ENCODE data around the gene PXDC1.

Gene PXDC1

GRCh38 chr6:3726421-3726820 is 25.1 kb downstream of the PXDC1 start:
- TF ChIP-seq CTCF (IDR thresholded peaks at IDR 0.05; ENCODE audit: insufficient read depth, low read depth, low read length, missing control alignments) = no peak
- peak; percentile 55 for DNase-seq (ENCODE audit: low read depth)
- H3K4me3 ChIP-seq (ENCODE audit: low read depth, low read length) = no peak overlapping the region

GRCh38 chr6:3725145-3726047 is 26.1 kb downstream of the PXDC1 start:
- no peak overlapping the region for H3K4me3 ChIP-seq (ENCODE audit: low read depth, low read length)
- TF ChIP-seq CTCF (IDR thresholded peaks at IDR 0.05; ENCODE audit: insufficient read depth, low read depth, low read length, missing control alignments) = no peak
- no peak for DNase-seq (ENCODE audit: low read depth)

DNA sequence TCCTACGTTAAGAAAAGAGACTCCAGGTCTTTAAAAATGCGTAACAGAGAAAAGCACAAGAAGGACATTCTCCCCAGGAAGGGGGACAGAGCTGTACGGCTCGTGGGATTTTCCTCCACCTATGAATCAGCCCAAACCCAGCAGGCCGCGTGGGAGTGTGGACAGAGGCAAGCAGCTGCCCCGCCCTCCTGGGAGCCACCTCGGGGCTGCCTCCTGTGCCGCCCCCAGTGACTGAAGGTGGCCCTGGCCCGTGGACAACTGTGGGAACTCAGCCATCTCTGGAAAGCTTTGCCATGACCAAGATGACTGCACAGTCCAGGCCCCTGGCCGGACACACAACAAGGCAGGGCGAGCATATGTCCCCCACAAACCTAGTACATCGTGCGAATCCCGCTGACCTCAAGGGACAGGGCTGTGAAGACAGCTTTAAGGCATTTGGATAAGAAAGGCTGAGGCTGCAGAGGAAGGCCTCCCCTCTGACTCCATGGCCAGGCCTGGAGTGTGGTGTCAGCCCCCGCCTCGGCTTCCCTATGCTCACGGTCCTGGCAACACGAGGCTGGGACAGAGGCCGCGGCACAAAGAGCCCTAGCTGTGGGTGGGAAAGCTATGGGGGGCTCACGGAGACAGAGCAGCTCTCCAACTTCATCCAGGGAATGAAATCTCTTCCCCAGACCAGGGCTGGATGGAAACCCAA is 26.9 kb downstream of the PXDC1 start:
- no peak for DNase-seq (ENCODE audit: low read depth)
- no peak overlapping the region for H3K4me3 ChIP-seq (ENCODE audit: low read depth, low read length)
- TF ChIP-seq CTCF (IDR thresholded peaks at IDR 0.05; ENCODE audit: insufficient read depth, low read depth, low read length, missing control alignments) = no peak

DNA sequence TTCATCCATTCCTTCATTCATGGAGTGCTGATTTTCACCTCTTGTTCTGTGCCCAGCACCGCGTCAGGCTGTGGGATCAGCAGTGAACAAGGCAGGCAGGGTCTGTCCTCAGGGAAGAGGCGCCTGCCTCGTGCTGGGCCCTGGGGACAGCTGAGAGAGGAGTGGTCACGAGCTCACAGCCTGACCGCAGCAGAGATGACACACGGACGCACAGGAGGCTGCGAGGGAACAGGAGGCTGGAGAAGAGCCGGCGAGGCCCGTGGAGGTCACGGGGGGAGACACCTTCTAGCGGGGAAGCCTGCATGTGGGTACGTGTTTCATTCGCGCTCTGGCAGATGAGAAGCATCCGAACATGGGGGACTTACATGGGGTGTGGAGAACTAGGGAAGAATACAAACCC is 27.5 kb downstream of the PXDC1 start:
- DNase-seq (ENCODE audit: low read depth) = no peak
- H3K4me3 ChIP-seq (ENCODE audit: low read depth, low read length) = no peak overlapping the region
- TF ChIP-seq CTCF (IDR thresholded peaks at IDR 0.05; ENCODE audit: insufficient read depth, low read depth, low read length, missing control alignments) = no peak

DNA sequence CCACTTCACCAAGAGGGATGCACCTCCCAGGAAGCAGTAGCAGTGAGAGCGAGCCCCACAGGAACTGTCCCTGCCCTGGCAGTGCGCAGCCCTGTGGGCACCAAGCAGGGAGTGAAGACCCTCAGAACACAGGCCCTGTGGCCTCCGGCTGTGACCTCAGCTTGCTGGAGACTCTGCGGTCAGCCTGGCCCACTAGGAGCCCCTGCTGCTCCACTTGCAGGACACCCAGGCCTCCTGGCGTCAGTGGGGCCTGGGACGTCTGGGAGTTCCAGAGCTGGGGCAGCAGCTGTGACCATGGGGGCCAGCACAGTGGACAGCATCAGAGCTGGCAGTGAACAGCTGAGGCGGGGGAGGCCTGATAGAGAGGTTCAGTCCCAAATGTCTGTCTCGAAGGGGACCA is 28.3 kb downstream of the PXDC1 start:
- no peak for TF ChIP-seq CTCF (IDR thresholded peaks at IDR 0.05; ENCODE audit: insufficient read depth, low read depth, low read length, missing control alignments)
- no peak for DNase-seq (ENCODE audit: low read depth)
- H3K4me3 ChIP-seq (ENCODE audit: low read depth, low read length) = no peak overlapping the region

DNA sequence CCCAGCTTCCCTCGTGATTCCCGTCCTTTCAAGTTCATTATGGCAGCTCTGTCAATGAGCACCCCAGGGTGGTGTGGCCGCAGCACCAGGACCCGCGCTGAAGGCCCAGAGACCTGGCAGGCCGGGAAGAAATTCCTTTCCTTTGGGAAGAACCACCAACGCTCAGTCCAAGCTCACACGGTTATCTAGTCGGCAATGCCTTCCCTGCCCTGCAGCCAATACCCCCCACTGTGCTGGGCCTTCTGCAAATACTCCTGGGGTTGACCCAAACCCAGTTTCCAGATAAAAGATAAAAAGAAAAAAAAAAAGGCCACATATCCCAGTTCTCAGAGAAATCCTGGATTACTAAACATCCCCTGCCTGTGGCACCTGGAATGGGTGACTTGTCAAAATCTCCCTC is 28.7 kb downstream of the PXDC1 start:
- TF ChIP-seq CTCF (IDR thresholded peaks at IDR 0.05; ENCODE audit: insufficient read depth, low read depth, low read length, missing control alignments) = no peak
- H3K4me3 ChIP-seq (ENCODE audit: low read depth, low read length) = no peak overlapping the region
- DNase-seq (ENCODE audit: low read depth) = no peak
